Measurements from ENCODE around the gene SLC9A3. TPM values are rescaled to one million over a fixed set of nuclear protein-coding genes. Genes with fewer than 3 reads are reported as not detected.

SLC9A3 gene
- polyA plus RNA-seq, 1 experiment: 0.76 TPM

DNA sequence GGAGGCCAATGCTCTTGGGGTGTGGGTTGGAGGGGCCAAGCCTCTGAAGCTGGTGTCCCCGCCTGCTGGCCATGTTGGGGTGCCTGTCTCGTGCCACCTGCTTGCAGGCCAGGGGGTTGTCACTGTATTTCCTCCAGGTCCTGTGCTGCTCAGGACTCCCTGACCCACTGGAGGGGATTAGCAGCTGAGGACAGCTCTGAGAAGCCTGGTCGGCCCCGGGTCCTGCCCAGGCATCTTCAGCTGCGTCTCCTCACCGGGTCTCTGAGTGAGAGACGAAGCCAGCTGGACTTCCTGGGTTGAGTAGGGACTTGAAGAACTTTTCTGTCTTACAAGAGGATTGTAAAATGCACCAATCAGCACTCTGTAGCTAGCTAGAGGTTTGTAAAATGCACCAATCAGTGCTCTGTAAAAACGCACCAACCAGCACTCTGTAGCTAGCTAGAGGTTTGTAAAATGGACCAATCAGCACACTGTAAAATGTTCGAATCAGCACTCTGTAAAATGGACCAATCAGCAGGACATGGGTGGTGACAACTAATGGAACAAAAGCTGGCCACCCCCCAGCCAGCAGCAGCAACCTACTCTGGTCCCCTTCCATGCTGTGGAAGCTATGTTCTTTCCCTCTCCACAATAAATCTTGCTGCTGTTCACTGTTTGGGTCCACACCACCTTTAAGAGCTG, 20.6 kb upstream of the SLC9A3 start:
- H3K9me3 ChIP-seq (ENCODE audit: control insufficient read depth, insufficient read depth, low read length): peaks cover 12% of the 10 kb centered on the region; the same call in 1 of the 2 replicates
- H3K27ac ChIP-seq (ENCODE audit: low read depth, low read length): no peak overlapping the region
- peaks cover 8% of the 10 kb centered on the region for H3K27me3 ChIP-seq (ENCODE audit: control insufficient read depth, insufficient read depth, low read length)
- ChIA-PET CTCF (no interaction called here), POLR2A (no interaction called here)
- DNase-seq (ENCODE audit: low read depth, low spot score): no peak
- no peak overlapping the region for H3K4me3 ChIP-seq (ENCODE audit: low read depth, low read length)
- TF ChIP-seq, protein P1, sequence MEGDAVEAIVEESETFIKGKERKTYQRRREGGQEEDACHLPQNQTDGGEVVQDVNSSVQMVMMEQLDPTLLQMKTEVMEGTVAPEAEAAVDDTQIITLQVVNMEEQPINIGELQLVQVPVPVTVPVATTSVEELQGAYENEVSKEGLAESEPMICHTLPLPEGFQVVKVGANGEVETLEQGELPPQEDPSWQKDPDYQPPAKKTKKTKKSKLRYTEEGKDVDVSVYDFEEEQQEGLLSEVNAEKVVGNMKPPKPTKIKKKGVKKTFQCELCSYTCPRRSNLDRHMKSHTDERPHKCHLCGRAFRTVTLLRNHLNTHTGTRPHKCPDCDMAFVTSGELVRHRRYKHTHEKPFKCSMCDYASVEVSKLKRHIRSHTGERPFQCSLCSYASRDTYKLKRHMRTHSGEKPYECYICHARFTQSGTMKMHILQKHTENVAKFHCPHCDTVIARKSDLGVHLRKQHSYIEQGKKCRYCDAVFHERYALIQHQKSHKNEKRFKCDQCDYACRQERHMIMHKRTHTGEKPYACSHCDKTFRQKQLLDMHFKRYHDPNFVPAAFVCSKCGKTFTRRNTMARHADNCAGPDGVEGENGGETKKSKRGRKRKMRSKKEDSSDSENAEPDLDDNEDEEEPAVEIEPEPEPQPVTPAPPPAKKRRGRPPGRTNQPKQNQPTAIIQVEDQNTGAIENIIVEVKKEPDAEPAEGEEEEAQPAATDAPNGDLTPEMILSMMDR (IDR thresholded peaks at IDR 0.05; ENCODE audit: low read depth, low read length): no peak

DNA sequence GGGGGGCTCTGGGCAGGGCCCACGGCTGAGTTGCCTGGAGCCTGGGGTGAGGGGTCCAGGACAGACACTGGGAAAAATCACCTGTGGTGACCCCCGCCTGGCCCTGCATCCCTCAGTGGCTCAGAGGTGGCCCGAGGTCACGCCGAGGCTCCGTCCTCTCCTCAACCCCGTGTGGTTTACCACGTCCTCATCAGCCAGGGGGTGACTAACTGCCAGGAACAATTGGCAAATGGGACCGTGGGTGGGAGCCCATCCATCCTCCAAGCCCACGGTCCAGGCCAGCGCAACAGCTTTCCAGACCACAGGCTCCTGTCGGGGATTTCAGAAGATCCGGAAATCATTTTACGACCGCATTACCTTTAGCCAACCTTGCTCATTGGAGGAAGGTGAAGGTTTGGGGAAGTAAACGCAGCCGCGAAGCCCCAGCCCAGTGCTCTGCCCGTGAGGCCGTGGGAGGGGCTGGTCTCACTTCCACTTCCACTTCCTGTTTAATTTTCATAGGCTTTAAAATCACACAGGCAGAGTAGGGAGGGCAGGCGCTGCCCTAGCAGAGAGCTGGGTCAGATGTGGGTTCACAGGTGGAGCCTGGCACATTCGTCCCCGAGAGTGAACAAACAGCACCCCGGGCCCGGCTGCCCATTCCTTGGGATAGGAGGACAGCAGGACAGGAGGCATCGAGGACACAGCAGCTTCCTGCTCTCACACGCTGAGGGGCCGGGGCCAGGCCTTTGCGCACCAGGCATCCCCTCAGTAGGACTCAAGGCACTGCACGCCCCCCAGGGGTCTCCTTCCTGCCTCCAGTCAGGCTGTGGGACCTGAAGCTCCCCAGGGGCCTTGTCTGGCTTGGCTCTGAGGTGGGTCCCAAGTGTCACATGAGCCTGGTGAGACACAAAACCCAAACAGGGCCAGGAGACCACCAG, 19.8 kb upstream of the SLC9A3 start:
- POLR2A ChIA-PET: no interaction called here
- CTCF ChIA-PET: no interaction called here

DNA sequence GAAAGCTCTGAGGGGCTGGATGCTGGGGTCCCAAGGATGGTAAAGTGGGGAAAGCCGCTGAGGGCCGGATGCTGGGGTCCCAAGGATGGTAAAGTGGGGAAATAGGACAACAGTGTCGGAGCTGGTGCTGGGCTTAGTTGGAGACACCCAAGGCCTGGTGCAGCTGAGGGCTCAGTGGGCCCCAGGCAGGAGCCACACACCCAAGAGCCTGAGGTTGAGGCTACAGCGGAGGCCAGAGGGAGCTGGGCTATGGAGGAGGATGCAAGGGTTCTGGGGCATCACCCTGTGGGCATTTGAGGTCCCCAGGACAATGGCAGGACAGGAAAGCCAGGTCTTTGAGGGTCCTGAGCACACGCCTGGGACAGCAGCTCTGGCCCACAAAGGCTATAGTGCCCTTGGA, 19.1 kb upstream of the SLC9A3 start:
- DNase-seq (ENCODE audit: low read depth, low spot score): no peak
- Histone ChIP-seq H3K27ac (ENCODE audit: low read depth, low read length) (no peak overlapping the region), H3K4me3 (ENCODE audit: low read depth, low read length) (no peak overlapping the region), H3K9me3 (ENCODE audit: control insufficient read depth, insufficient read depth, low read length) (peaks cover 12% of the 10 kb centered on the region; the same call in 1 of the 2 replicates), H3K27me3 (ENCODE audit: control insufficient read depth, insufficient read depth, low read length) (peaks cover 21% of the 10 kb centered on the region)
- ChIA-PET CTCF (no interaction called here), POLR2A (no interaction called here)
- TF ChIP-seq, protein P1 (IDR thresholded peaks at IDR 0.05; ENCODE audit: low read depth, low read length): no peak

More for the DNA sequence above, 19.8 kb upstream of the SLC9A3 start:
- H3K27me3 ChIP-seq (ENCODE audit: control insufficient read depth, insufficient read depth, low read length): peaks cover 15% of the 10 kb centered on the region
- H3K9me3 ChIP-seq (ENCODE audit: control insufficient read depth, insufficient read depth, low read length): peaks cover 12% of the 10 kb centered on the region; the same call in 1 of the 2 replicates
- DNase-seq (ENCODE audit: low read depth, low spot score): no peak
- TF ChIP-seq, protein P1 (IDR thresholded peaks at IDR 0.05; ENCODE audit: low read depth, low read length): no peak
- no peak overlapping the region for H3K4me3 ChIP-seq (ENCODE audit: low read depth, low read length)
- no peak overlapping the region for H3K27ac ChIP-seq (ENCODE audit: low read depth, low read length)

DNA sequence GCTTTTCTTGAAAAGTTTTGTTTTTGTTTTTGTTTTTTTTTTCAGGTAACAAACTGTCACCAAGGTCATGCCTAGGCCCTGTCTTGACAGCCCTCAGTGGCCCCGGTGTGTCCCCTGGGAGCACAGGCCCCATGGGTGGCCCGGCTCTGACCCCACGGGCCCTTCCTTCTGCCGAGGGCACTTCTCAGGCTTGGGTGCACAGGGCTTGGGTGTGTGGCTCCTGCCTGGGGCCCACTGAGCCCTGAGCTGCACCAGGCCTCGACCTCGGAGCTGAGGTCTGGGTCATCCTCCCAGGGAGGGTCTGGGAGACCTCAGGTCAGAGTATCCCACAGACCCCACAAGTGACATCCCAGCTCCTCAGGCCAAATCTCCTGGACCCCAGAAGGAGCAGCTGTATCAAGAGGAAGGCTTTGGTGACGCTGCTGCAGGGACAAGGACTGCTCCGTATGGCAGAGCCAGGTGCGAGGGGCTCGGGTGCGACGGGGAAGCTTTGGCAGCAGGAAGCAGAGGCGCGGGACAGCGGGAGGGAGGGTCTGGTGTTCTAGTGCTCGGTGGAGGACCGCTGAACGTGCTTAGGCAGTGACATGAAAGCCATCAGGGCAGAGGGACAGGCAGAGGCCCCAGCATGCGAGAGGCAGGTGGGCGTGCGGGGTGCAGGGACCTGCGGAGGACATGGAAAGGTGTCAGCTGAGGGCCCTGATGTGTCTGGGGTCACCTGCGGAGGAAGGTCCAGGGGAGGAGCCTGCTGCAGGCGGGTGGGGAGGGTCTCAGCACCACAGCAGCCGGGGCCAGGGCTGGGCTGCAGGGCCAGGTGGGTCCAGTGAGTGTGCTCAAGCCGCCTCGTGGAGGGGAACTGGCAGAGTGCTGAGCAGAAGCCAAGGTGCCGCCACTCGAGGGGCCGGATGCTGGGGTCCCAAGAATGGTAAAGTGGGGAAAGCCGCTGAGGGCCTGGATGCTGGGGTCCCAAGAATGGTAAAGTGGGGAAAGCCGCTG, 18.4 kb upstream of the SLC9A3 start:
- DNase-seq (ENCODE audit: low read depth, low spot score): no peak
- ChIA-PET POLR2A (no interaction called here), CTCF (no interaction called here)
- Histone ChIP-seq H3K27me3 (ENCODE audit: control insufficient read depth, insufficient read depth, low read length) (peaks cover 24% of the 10 kb centered on the region), H3K9me3 (ENCODE audit: control insufficient read depth, insufficient read depth, low read length) (peaks cover 12% of the 10 kb centered on the region; the same call in 1 of the 2 replicates), H3K27ac (ENCODE audit: low read depth, low read length) (no peak overlapping the region), H3K4me3 (ENCODE audit: low read depth, low read length) (no peak overlapping the region)
- TF ChIP-seq, protein P1 (IDR thresholded peaks at IDR 0.05; ENCODE audit: low read depth, low read length): no peak

Measured in AG04450 (cell line).